Measurements from ENCODE around the gene PLXNA4.

GRCh38 chr7:132319481-132319880 lies 256.8 kb downstream of the PLXNA4 start:
- TF ChIP-seq POLR2A (IDR thresholded peaks at IDR 0.05) = no peak
- no peak for TF ChIP-seq CTCF (IDR thresholded peaks at IDR 0.05)

Measured in lower leg skin (tissue), 3 donors.